Endothelial cell of umbilical vein (primary cell): Measurements from ENCODE around the gene THSD7A. TPM values are rescaled to one million over a fixed set of nuclear protein-coding genes. Genes with fewer than 3 reads are reported as not detected.
A peak's percentile ranks its signal among the peaks of the same experiment; 100 is the strongest.

Source experiments
- BruUV-seq: library from RNA; stranded (reverse); fragments of 400-500 nt; replicated peaks from 2 replicates; lab custom pipeline; 2021; lab: Mats Ljungman, UMichigan
- CTCF ChIA-PET: fragments of 300-600, 350-600 bp; sonication (Branson Sonifier 250); formaldehyde crosslinking; loops from one replicate; lab custom pipeline; 2021; ENCODE audit warnings: antibody characterized with exemption, inconsistent platforms; lab: Charles Lee
- POLR2A ChIA-PET: fragments of 300-600, 350-600 bp; sonication (Branson Sonifier 250); formaldehyde crosslinking; loops from one replicate; lab custom pipeline; 2021; ENCODE audit warnings: antibody characterized with exemption, inconsistent platforms; lab: Charles Lee
- DNase-seq: peaks from one replicate; pipeline ENCODE4 v3.0.0-alpha.2; 2011; ENCODE audit warnings: low read depth, low spot score
- FAIRE-seq: peaks from 2 replicates; lab custom pipeline; 2011; peaks lifted over from hg19 to GRCh38; lab: Jason Lieb, UNC
- H2AFZ ChIP-seq: 2 replicates; pipeline ENCODE4 v1.6.0; 2012; ENCODE audit warnings: low read depth, low read length, control low read depth, inconsistent platforms
- H3K27ac ChIP-seq: 2 replicates; pipeline ENCODE4 v1.5.1; 2011; ENCODE audit warnings: low read depth, mild to moderate bottlenecking, control low read depth, low read length, moderate library complexity; ENCODE audit not compliant: insufficient read depth
- H3K27me3 ChIP-seq, 2 experiments: 2 replicates each; pipeline versions ENCODE4 v1.6.0 to v1.6.1; 2011; ENCODE audit warnings: low read length in 2 of 2, mixed read lengths in 1 of 2; ENCODE audit not compliant: control insufficient read depth in 2 of 2, insufficient read depth in 2 of 2
- H3K36me3 ChIP-seq, 2 experiments: 2 replicates in 1 of 2; 3 replicates in 1 of 2; pipeline ENCODE4 v1.5.1; 2011; ENCODE audit warnings: low read length in 2 of 2, mild to moderate bottlenecking in 1 of 2, moderate library complexity in 1 of 2; ENCODE audit not compliant: control insufficient read depth in 2 of 2, insufficient read depth in 2 of 2; ENCODE audit errors: extremely low read depth in 1 of 2
- H3K4me1 ChIP-seq: 3 replicates; pipeline ENCODE4 v1.5.1; 2011; ENCODE audit warnings: mild to moderate bottlenecking, low read length; ENCODE audit not compliant: control insufficient read depth, insufficient read depth; ENCODE audit errors: extremely low read depth
- H3K4me2 ChIP-seq: 2 replicates; pipeline ENCODE4 v1.6.1; 2011; ENCODE audit warnings: low read length, control low read depth, mixed read lengths; ENCODE audit not compliant: insufficient read depth
- H3K4me3 ChIP-seq, 3 experiments: fragments of 200-600 bp in 1 of 3; sonication (generic), shearing (Covaris generic) in 1 of 3; replicated peaks in 1 of 3; 2 replicates each; pipeline ENCODE4 v1.5.1; 2011 to 2016; ENCODE audit warnings: control low read depth in 3 of 3, low read length in 3 of 3, mild to moderate bottlenecking in 2 of 3, inconsistent platforms in 1 of 3, low read depth in 1 of 3, moderate library complexity in 1 of 3; ENCODE audit not compliant: insufficient read depth in 1 of 3
- H3K79me2 ChIP-seq: 2 replicates; pipeline ENCODE4 v1.6.0; 2012; ENCODE audit warnings: low read length, inconsistent platforms; ENCODE audit not compliant: control insufficient read depth, insufficient read depth
- H3K9ac ChIP-seq: replicated peaks from 2 replicates; pipeline ENCODE3; 2011; ENCODE audit warnings: low read length, control low read depth; ENCODE audit not compliant: insufficient read depth; ENCODE audit errors: extremely low read depth
- H3K9me1 ChIP-seq: replicated peaks from 3 replicates; pipeline ENCODE4 v1.6.0; 2011; ENCODE audit warnings: mild to moderate bottlenecking, low read length; ENCODE audit not compliant: control insufficient read depth, insufficient read depth; ENCODE audit errors: extremely low read depth
- H3K9me3 ChIP-seq: replicated peaks from 2 replicates; pipeline ENCODE4 v1.5.1; 2012; ENCODE audit warnings: low read length, inconsistent platforms; ENCODE audit not compliant: control insufficient read depth, insufficient read depth
- H4K20me1 ChIP-seq: replicated peaks from 2 replicates; pipeline ENCODE3; 2011; ENCODE audit warnings: mild to moderate bottlenecking, low read length; ENCODE audit not compliant: control insufficient read depth, insufficient read depth; ENCODE audit errors: extremely low read depth
- CTCF ChIP-seq, 2 donors: IDR thresholded peaks; 1 replicate in 1 of 2; 2 replicates in 1 of 2; pipeline ENCODE4 v1.5.1; 2011; ENCODE audit warnings: low read length in 2 of 2, mild to moderate bottlenecking in 2 of 2, moderate library complexity in 2 of 2, control low read depth in 1 of 2, inconsistent platforms in 1 of 2, low read depth in 1 of 2; ENCODE audit not compliant: insufficient read depth in 1 of 2; ENCODE audit errors: extremely low read depth in 1 of 2
- FOS ChIP-seq: IDR thresholded peaks from 2 replicates; pipeline ENCODE4 v1.6.1; 2011; ENCODE audit warnings: mild to moderate bottlenecking, low read length, moderate library complexity, borderline replicate concordance; ENCODE audit not compliant: insufficient read depth
- GATA2 ChIP-seq: IDR thresholded peaks from 2 replicates; pipeline ENCODE4 v1.7.0; 2011; ENCODE audit warnings: low read depth, mild to moderate bottlenecking, moderate library complexity, mixed read lengths, low read length; ENCODE audit not compliant: insufficient read length, insufficient read depth
- JUN ChIP-seq: IDR thresholded peaks from 2 replicates; pipeline ENCODE4 v1.6.1; 2011; ENCODE audit warnings: borderline replicate concordance, low read depth; ENCODE audit not compliant: insufficient read length, insufficient read depth
- POLR2AphosphoS5 ChIP-seq: IDR thresholded peaks from 2 replicates; pipeline ENCODE4 v1.6.1; 2012; ENCODE audit warnings: low read depth, mild to moderate bottlenecking, control low read depth, low read length, moderate library complexity; ENCODE audit not compliant: insufficient read depth
- dilution Hi-C: fragments of 300-500 bp; cut with MboI; formaldehyde crosslinking; loops from one replicate; pipeline ENCODE4 v1.15.0; 2019; ENCODE audit warnings: low sequenced_read_pairs; ENCODE audit not compliant: extremely low pct_ligation_motif_present
- intact Hi-C: fragments of 100-400 bp; cut with micrococcal nuclease; formaldehyde crosslinking; loops from one replicate; pipeline ENCODE4 v1.10.0; 2022
- polyA plus RNA-seq, 4 experiments: library from polyadenylated mRNA; depleted of rRNA in 3 of 4; stranded (reverse) in 3 of 4; unstranded in 1 of 4; fragments of >200 nt; gene quantifications; 2 replicates each; pipeline versions ENCODE4 v1.2.1 to v1.2.3, GENCODE V29; 2011 to 2012; ENCODE audit warnings: missing spikeins in 1 of 4
- total RNA-seq: library from RNA; stranded (reverse); gene quantifications from 2 replicates; pipeline ENCODE4 v1.2.3, GENCODE V29; 2021

THSD7A gene
- total and polyA plus RNA-seq, 2 donors (not counting 3 experiments of a cell fraction or from before 2014, with no cell fraction given): 3.3 to 12.7 TPM

- intact Hi-C loops (loop anchor here (1.0 to 5.0 kb wide), 9 partner anchors 25 to 265 kb away; no protein-coding TSS in a partner anchor), dilution Hi-C loops (no loop called here)
- no peaks in the 10 kb centered on the region for H3K9me1 ChIP-seq
- ChIA-PET POLR2A (no interaction called here), CTCF (interaction anchor here (1.0 kb wide), 1 partner anchor 9 kb away, joined by 6 read pairs; no protein-coding TSS in a partner anchor)
- H3K79me2 ChIP-seq: no peaks in the 10 kb centered on the region
- H3K27me3 ChIP-seq: no peaks in the 10 kb centered on the region
- no peaks in the 10 kb centered on the region for H3K9me3 ChIP-seq
- no peaks in the 10 kb centered on the region for H4K20me1 ChIP-seq
- H3K27ac ChIP-seq: peak overlapping the region; percentile 89
- H3K4me3 ChIP-seq: no peak overlapping the region
- no peaks in the 10 kb centered on the region for H3K36me3 ChIP-seq
- peak overlapping the region; percentile 22 for H3K4me2 ChIP-seq
- peak; percentile 98 for DNase-seq
- H2AFZ ChIP-seq: no peak overlapping the region
- peak; percentile 83 for TF ChIP-seq POLR2AphosphoS5
- TF ChIP-seq FOS: peak; percentile 70
- TF ChIP-seq CTCF (IDR thresholded peaks at IDR 0.05; ENCODE audit: extremely low read depth in 1 of 2, insufficient read depth in 1 of 2, low read depth in 1 of 2, low read length in 2 of 2): no peak
- peak; percentile 86 for TF ChIP-seq JUN
- peak; percentile 85 for TF ChIP-seq GATA2
- peak; percentile 97 for FAIRE-seq
- peaks cover 42% of the 10 kb centered on the region for H3K4me1 ChIP-seq
- no TSS peak for BruUV-seq
- peak overlapping the region; percentile 18 for H3K9ac ChIP-seq
Observed at GRCh38 chr7:11716185-11716584, 115.8 kb downstream of the THSD7A start.
